Vagina (tissue), 2 donors: ENCODE results near the gene KLLN. TPM values are rescaled to one million over a fixed set of nuclear protein-coding genes. Genes with fewer than 3 reads are reported as not detected.

Source experiments
- DNase-seq, 2 donors: peaks; one replicate each; pipeline ENCODE4 v3.0.0-alpha.2; 2017; ENCODE audit errors: extremely low spot score in 2 of 2
- H3K27ac ChIP-seq: fragments of 200-600 bp; sonication (generic); one replicate; pipeline ENCODE4 v1.5.1; 2019
- H3K27me3 ChIP-seq: fragments of 200-600 bp; sonication (generic); one replicate; pipeline ENCODE4 v1.5.1; 2019
- H3K36me3 ChIP-seq, 2 donors: fragments of 200-600 bp; sonication (generic); one replicate each; pipeline ENCODE4 v1.5.1; 2017 to 2019
- H3K4me1 ChIP-seq: fragments of 200-600 bp; sonication (generic); one replicate; pipeline ENCODE4 v1.5.1; 2019
- H3K4me3 ChIP-seq, 2 donors: fragments of 200-600 bp; sonication (generic); 1 replicate in 1 of 2; 2 replicates in 1 of 2; pipeline ENCODE4 v1.5.1; 2016 to 2019
- H3K9me3 ChIP-seq: fragments of 200-600 bp; sonication (generic); one replicate; pipeline ENCODE4 v1.5.1; 2019
- CTCF ChIP-seq, 3 experiments: fragments of 450-650 bp in 2 of 3; fragments of 200-600 bp in 1 of 3; sonication (generic) in 1 of 3; IDR thresholded peaks; one replicate each; pipeline ENCODE4 v1.5.1; 2017 to 2019; ENCODE audit warnings: antibody characterized with exemption in 3 of 3, mild to moderate bottlenecking in 2 of 3, moderate library complexity in 2 of 3
- POLR2A ChIP-seq, 2 donors: fragments of 450-650 bp; IDR thresholded peaks; one replicate each; pipeline ENCODE4 v1.6.1; 2017; ENCODE audit warnings: antibody characterized with exemption in 2 of 2, mild to moderate bottlenecking in 2 of 2, moderate library complexity in 2 of 2
- POLR2AphosphoS5 ChIP-seq, 2 donors: sonication (generic); formaldehyde crosslinking; IDR thresholded peaks; one replicate each; pipeline ENCODE4 v1.9.0; 2017; ENCODE audit warnings: antibody characterized with exemption in 2 of 2, mild to moderate bottlenecking in 2 of 2, low read depth in 1 of 2; ENCODE audit not compliant: insufficient read depth in 1 of 2
- intact Hi-C: fragments of 100-400 bp; cut with DNase I; formaldehyde crosslinking; loops from one replicate; pipeline ENCODE4 v1.15.1; 2023
- total RNA-seq: library from RNA; depleted of rRNA; stranded (reverse); fragments of >200 nt; gene quantifications from one replicate; pipeline ENCODE4 v1.2.3, GENCODE V29; 2016

Gene KLLN
- total RNA-seq, 1 donor from 2014 or later, result 0.25 TPM

GRCh38 chr10:87827681-87828080 is 35.7 kb downstream of the KLLN start:
- no peaks in the 10 kb centered on the region for H3K4me1 ChIP-seq
- no peaks in the 10 kb centered on the region for H3K27me3 ChIP-seq
- no peak for DNase-seq
- H3K9me3 ChIP-seq, result no peaks in the 10 kb centered on the region
- no peaks in the 10 kb centered on the region for H3K36me3 ChIP-seq
- no peak overlapping the region for H3K4me3 ChIP-seq
- no peak overlapping the region for H3K27ac ChIP-seq
- no peak for TF ChIP-seq CTCF (IDR thresholded peaks at IDR 0.05)
- TF ChIP-seq POLR2AphosphoS5 (IDR thresholded peaks at IDR 0.05; ENCODE audit: insufficient read depth in 1 of 2, low read depth in 1 of 2), result no peak
- intact Hi-C loops, result no loop called here

- Histone ChIP-seq H3K9me3 (no peaks in the 10 kb centered on the region), H3K4me3 (no peak overlapping the region), H3K27ac (no peak overlapping the region), H3K4me1 (no peaks in the 10 kb centered on the region), H3K27me3 (no peaks in the 10 kb centered on the region), H3K36me3 (no peaks in the 10 kb centered on the region)
- intact Hi-C loops, result no loop called here
- no peak for DNase-seq
- TF ChIP-seq POLR2A (IDR thresholded peaks at IDR 0.05) (no peak), CTCF (IDR thresholded peaks at IDR 0.05) (no peak), POLR2AphosphoS5 (IDR thresholded peaks at IDR 0.05; ENCODE audit: insufficient read depth in 1 of 2, low read depth in 1 of 2) (no peak)
These were observed 36.7 kb downstream of the KLLN start for GRCh38 chr10:87826653-87827052.

GRCh38 chr10:87819289-87819585 is 44.1 kb downstream of the KLLN start:
- no peaks in the 10 kb centered on the region for H3K27me3 ChIP-seq
- H3K4me3 ChIP-seq, result no peak overlapping the region
- no peaks in the 10 kb centered on the region for H3K9me3 ChIP-seq
- H3K36me3 ChIP-seq, result no peaks in the 10 kb centered on the region
- peaks cover 29% of the 10 kb centered on the region for H3K4me1 ChIP-seq
- intact Hi-C loops, result no loop called here
- DNase-seq, result no peak
- TF ChIP-seq POLR2AphosphoS5 (IDR thresholded peaks at IDR 0.05; ENCODE audit: insufficient read depth in 1 of 2, low read depth in 1 of 2), result no peak
- no peak for TF ChIP-seq POLR2A (IDR thresholded peaks at IDR 0.05)
- no peak for TF ChIP-seq CTCF (IDR thresholded peaks at IDR 0.05)
- no peak overlapping the region for H3K27ac ChIP-seq

GRCh38 chr10:87818505-87819288 is 44.6 kb downstream of the KLLN start:
- Histone ChIP-seq H3K4me3 (peak overlapping the region; percentile 83 to 85), H3K36me3 (no peaks in the 10 kb centered on the region), H3K27me3 (no peaks in the 10 kb centered on the region), H3K4me1 (peaks cover 29% of the 10 kb centered on the region), H3K9me3 (no peaks in the 10 kb centered on the region), H3K27ac (peak overlapping the region; percentile 79)
- intact Hi-C loops, result no loop called here
- TF ChIP-seq POLR2AphosphoS5 (IDR thresholded peaks at IDR 0.05; ENCODE audit: insufficient read depth in 1 of 2, low read depth in 1 of 2), result no peak
- TF ChIP-seq CTCF (IDR thresholded peaks at IDR 0.05), result no peak
- TF ChIP-seq POLR2A (IDR thresholded peaks at IDR 0.05), result no peak
- DNase-seq, result no peak
